Osteocyte (in vitro differentiated cells): ENCODE data around the gene SFR1. TPM values are rescaled to one million over a fixed set of nuclear protein-coding genes. Genes with fewer than 3 reads are reported as not detected.

Experiments used
- DNase-seq: peaks from one replicate; pipeline ENCODE4 v3.0.0; 2021; ENCODE audit warnings: mixed read lengths; ENCODE audit not compliant: unreplicated experiment; ENCODE audit errors: extremely low spot score
- H3K27ac Mint-ChIP-seq: one replicate; pipeline ENCODE4 v1.8.0; 2021; ENCODE audit warnings: mild to moderate bottlenecking, mixed read lengths; ENCODE audit not compliant: unreplicated experiment
- H3K27me3 Mint-ChIP-seq: one replicate; pipeline ENCODE4 v1.8.0; 2021; ENCODE audit warnings: mixed read lengths; ENCODE audit not compliant: unreplicated experiment
- H3K36me3 Mint-ChIP-seq: one replicate; pipeline ENCODE4 v1.8.0; 2021; ENCODE audit warnings: mixed read lengths; ENCODE audit not compliant: unreplicated experiment
- H3K4me1 Mint-ChIP-seq: one replicate; pipeline ENCODE4 v1.8.0; 2021; ENCODE audit warnings: mixed read lengths; ENCODE audit not compliant: unreplicated experiment
- H3K4me3 Mint-ChIP-seq: one replicate; pipeline ENCODE4 v1.8.0; 2021; ENCODE audit warnings: mild to moderate bottlenecking, moderate library complexity, mixed read lengths; ENCODE audit not compliant: unreplicated experiment
- H3K9me3 Mint-ChIP-seq: one replicate; pipeline ENCODE4 v1.8.0; 2021; ENCODE audit warnings: mixed read lengths; ENCODE audit not compliant: unreplicated experiment
- CTCF ChIP-seq: fragments of 200-600 bp; sonication (generic); IDR thresholded peaks from 2 replicates; pipeline ENCODE4 v1.5.0; 2021; ENCODE audit warnings: antibody characterized with exemption, mild to moderate bottlenecking, moderate library complexity
- total RNA-seq: library from RNA; stranded (reverse); gene quantifications from 2 replicates; pipeline ENCODE4 v1.2.1, GENCODE V29; 2021

The SFR1 gene
- total RNA-seq, 1 donor from 2014 or later: 7.0 TPM

- no peaks in the 10 kb centered on the region for H3K27me3 Mint-ChIP-seq
- no peak overlapping the region for H3K4me3 Mint-ChIP-seq
- H3K4me1 Mint-ChIP-seq: peaks cover 6% of the 10 kb centered on the region
- H3K27ac Mint-ChIP-seq: no peak overlapping the region
- no peaks in the 10 kb centered on the region for H3K36me3 Mint-ChIP-seq
- DNase-seq: no peak
- peaks cover 15% of the 10 kb centered on the region for H3K9me3 Mint-ChIP-seq
- no peak for TF ChIP-seq CTCF
Observed at GRCh38 chr10:104098358-104098925, 23.5 kb upstream of the SFR1 start.

GRCh38 chr10:104099269-104099668 lies 22.7 kb upstream of the SFR1 start:
- Mint-ChIP-seq H3K4me3 (no peak overlapping the region), H3K36me3 (no peaks in the 10 kb centered on the region), H3K27me3 (no peaks in the 10 kb centered on the region), H3K9me3 (peaks cover 10% of the 10 kb centered on the region), H3K27ac (no peak overlapping the region), H3K4me1 (peaks cover 6% of the 10 kb centered on the region)
- no peak for TF ChIP-seq CTCF
- DNase-seq: no peak

GRCh38 chr10:104099941-104100340 lies 22.0 kb upstream of the SFR1 start:
- no peak for DNase-seq
- no peak for TF ChIP-seq CTCF
- H3K4me3 Mint-ChIP-seq: no peak overlapping the region
- H3K27me3 Mint-ChIP-seq: no peaks in the 10 kb centered on the region
- H3K9me3 Mint-ChIP-seq: peaks cover 10% of the 10 kb centered on the region
- peaks cover 6% of the 10 kb centered on the region for H3K4me1 Mint-ChIP-seq
- H3K36me3 Mint-ChIP-seq: no peaks in the 10 kb centered on the region
- H3K27ac Mint-ChIP-seq: no peak overlapping the region

- Mint-ChIP-seq H3K4me1 (peaks cover 6% of the 10 kb centered on the region), H3K27me3 (no peaks in the 10 kb centered on the region), H3K4me3 (no peak overlapping the region), H3K27ac (no peak overlapping the region), H3K9me3 (peaks cover 10% of the 10 kb centered on the region), H3K36me3 (no peaks in the 10 kb centered on the region)
- no peak for DNase-seq
- no peak for TF ChIP-seq CTCF
Observed at GRCh38 chr10:104100795-104101194, 21.2 kb upstream of the SFR1 start.

- TF ChIP-seq CTCF: no peak
- no peak for DNase-seq
- Mint-ChIP-seq H3K9me3 (peaks cover 4% of the 10 kb centered on the region), H3K4me3 (no peak overlapping the region), H3K27ac (no peak overlapping the region), H3K4me1 (peaks cover 6% of the 10 kb centered on the region), H3K36me3 (no peaks in the 10 kb centered on the region), H3K27me3 (no peaks in the 10 kb centered on the region)
Observed at GRCh38 chr10:104101902-104102301, 20.1 kb upstream of the SFR1 start.
